Hematopoietic multipotent progenitor cell treated with erythropoietin and hydrocortisone succinate and interleukin-3 and kit ligand, for 17 days (in vitro differentiated cells): ENCODE measurements around the gene LALBA.
"Not testable (repeated sequence)": the region's sequence is repeated elsewhere in the genome, so short reads cannot be mapped to it uniquely, and the experiment has no call there.

Experiments
- DNase-seq: peaks from one replicate; pipeline ENCODE4 v3.0.0-alpha.2; 2015; ENCODE audit warnings: low spot score

LALBA gene

GRCh38 chr12:48569946-48570345, at the start of gene LALBA:
TSS of gene LALBA (minus strand) at chr12:48570046. CDS start at chr12:48570020, 26 bp downstream.
- DNase-seq, result no peak

GRCh38 chr12:48618541-48618940, 48.7 kb upstream of the LALBA start:
- peak; percentile 69 for DNase-seq

GRCh38 chr12:48615681-48616080, 45.8 kb upstream of the LALBA start:
- no peak for DNase-seq

GRCh38 chr12:48613321-48613720, 43.5 kb upstream of the LALBA start:
- no peak for DNase-seq

GRCh38 chr12:48602192-48602989, 32.5 kb upstream of the LALBA start:
- no peak for DNase-seq

GRCh38 chr12:48601013-48601756, 31.3 kb upstream of the LALBA start:
- DNase-seq, result no peak

GRCh38 chr12:48600552-48600951, 30.7 kb upstream of the LALBA start:
- no peak for DNase-seq

GRCh38 chr12:48592591-48593086, 22.8 kb upstream of the LALBA start:
- no peak for DNase-seq

- DNase-seq, result no peak
Observed at GRCh38 chr12:48586361-48586760, 16.5 kb upstream of the LALBA start.

GRCh38 chr12:48583728-48584127, 13.9 kb upstream of the LALBA start:
- DNase-seq, result no peak

GRCh38 chr12:48580831-48581230, 11.0 kb upstream of the LALBA start:
- DNase-seq, result no peak

GRCh38 chr12:48572326-48572725, 2.5 kb upstream of the LALBA start:
- DNase-seq, result no peak

GRCh38 chr12:48567731-48568130, 2.1 kb downstream of the LALBA start:
- no peak for DNase-seq

- no peak for DNase-seq
Observed at GRCh38 chr12:48557919-48558318, 11.9 kb downstream of the LALBA start.

- DNase-seq, result no peak
Observed at GRCh38 chr12:48556631-48557030, 13.2 kb downstream of the LALBA start.

GRCh38 chr12:48553666-48554343, 16.0 kb downstream of the LALBA start:
- not testable (repeated sequence) for DNase-seq

GRCh38 chr12:48551636-48552035, 18.2 kb downstream of the LALBA start:
- DNase-seq, result not testable (repeated sequence)

- DNase-seq, result not testable (repeated sequence)
Observed at GRCh38 chr12:48547012-48547411, 22.8 kb downstream of the LALBA start.

- no peak for DNase-seq
Observed at GRCh38 chr12:48545833-48546469, 23.9 kb downstream of the LALBA start.

GRCh38 chr12:48542300-48542928, 27.4 kb downstream of the LALBA start:
- DNase-seq, result peak; percentile 34

GRCh38 chr12:48536602-48537001, 33.2 kb downstream of the LALBA start:
- DNase-seq, result no peak

GRCh38 chr12:48532601-48533000, 37.2 kb downstream of the LALBA start:
- no peak for DNase-seq
